BJ (cell line): ENCODE data around the gene PCYT1B. TPM values are rescaled to one million over a fixed set of nuclear protein-coding genes. Genes with fewer than 3 reads are reported as not detected.

ENCODE experiments used
- CTCF ChIA-PET: fragments of 350-600 bp; formaldehyde crosslinking; extraction: SDS; loops from one replicate; lab custom pipeline; 2021; ENCODE audit warnings: antibody characterized with exemption, inconsistent platforms; lab: Yijun Ruan, JAX
- POLR2A ChIA-PET: fragments of 300-600 bp; sonication (Branson Sonifier 250); formaldehyde crosslinking; extraction: SDS; loops from one replicate; lab custom pipeline; 2021; ENCODE audit warnings: antibody characterized with exemption; lab: Charles Lee
- DNase-seq: peaks from one replicate; pipeline ENCODE4 v3.0.0-alpha.2; 2011; ENCODE audit warnings: low read depth
- H3K27me3 ChIP-seq: 2 replicates; pipeline ENCODE4 v1.6.0; 2011; ENCODE audit warnings: low read length; ENCODE audit not compliant: control insufficient read depth, insufficient read depth
- H3K36me3 ChIP-seq: 2 replicates; pipeline ENCODE4 v1.5.1; 2011; ENCODE audit warnings: low read length; ENCODE audit not compliant: control insufficient read depth, insufficient read depth
- H3K4me3 ChIP-seq: 2 replicates; pipeline ENCODE4 v1.5.1; 2011; ENCODE audit warnings: low read depth, mild to moderate bottlenecking, control low read depth, low read length
- CTCF ChIP-seq: IDR thresholded peaks from 2 replicates; pipeline ENCODE4 v1.5.1; 2011; ENCODE audit warnings: low read depth, mild to moderate bottlenecking, control low read depth, inconsistent platforms, low read length, moderate library complexity; ENCODE audit not compliant: insufficient read depth
- polyA plus RNA-seq: library from polyadenylated mRNA; depleted of rRNA; stranded (reverse); fragments of >200 nt; gene quantifications from 2 replicates; pipeline ENCODE4 v1.2.3, GENCODE V29; 2011

PCYT1B gene
- polyA plus RNA-seq, 1 experiment: not detected

DNA sequence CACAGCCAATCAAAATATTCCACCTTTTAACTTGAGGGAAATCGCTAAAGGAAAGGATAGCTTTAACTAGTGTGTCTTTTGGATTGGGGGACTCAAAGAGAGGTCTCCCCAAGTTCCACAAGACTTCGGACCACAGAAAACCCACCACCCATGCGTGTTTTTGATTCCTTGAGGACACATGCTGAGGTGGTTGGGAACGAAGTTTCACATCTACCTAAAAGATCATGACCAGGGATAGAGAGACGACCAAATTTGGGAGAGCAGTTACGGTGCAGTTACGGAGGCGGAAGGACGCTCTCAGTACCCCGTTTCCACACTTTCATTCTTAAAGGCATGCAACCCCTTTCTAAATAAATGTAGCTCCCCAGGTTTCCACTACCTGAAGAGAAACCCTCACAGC lies 1.1 kb downstream of the PCYT1B start:
- H3K4me3 ChIP-seq: no peak overlapping the region

GRCh38 chrX:24643116-24643515 lies 4.0 kb downstream of the PCYT1B start:
- POLR2A ChIA-PET: no interaction called here
- no peak for DNase-seq
- no peaks in the 10 kb centered on the region for H3K36me3 ChIP-seq
- CTCF ChIA-PET: no interaction called here
- H3K4me3 ChIP-seq: no peak overlapping the region
- no peak for TF ChIP-seq CTCF
- peaks cover 1% of the 10 kb centered on the region; the same call in 1 of the 2 replicates for H3K27me3 ChIP-seq

More for the DNA sequence above, 1.1 kb downstream of the PCYT1B start:
- no peak for DNase-seq
- Histone ChIP-seq H3K36me3 (no peaks in the 10 kb centered on the region), H3K27me3 (peaks cover 1% of the 10 kb centered on the region; the same call in 1 of the 2 replicates)
- no peak for TF ChIP-seq CTCF
- ChIA-PET CTCF (no interaction called here), POLR2A (no interaction called here)

GRCh38 chrX:24629701-24630100 lies 17.4 kb downstream of the PCYT1B start:
- no peak for TF ChIP-seq CTCF
- DNase-seq: no peak
- ChIA-PET POLR2A (no interaction called here), CTCF (no interaction called here)
- Histone ChIP-seq H3K27me3 (no peaks in the 10 kb centered on the region), H3K4me3 (no peak overlapping the region), H3K36me3 (no peaks in the 10 kb centered on the region)

DNA sequence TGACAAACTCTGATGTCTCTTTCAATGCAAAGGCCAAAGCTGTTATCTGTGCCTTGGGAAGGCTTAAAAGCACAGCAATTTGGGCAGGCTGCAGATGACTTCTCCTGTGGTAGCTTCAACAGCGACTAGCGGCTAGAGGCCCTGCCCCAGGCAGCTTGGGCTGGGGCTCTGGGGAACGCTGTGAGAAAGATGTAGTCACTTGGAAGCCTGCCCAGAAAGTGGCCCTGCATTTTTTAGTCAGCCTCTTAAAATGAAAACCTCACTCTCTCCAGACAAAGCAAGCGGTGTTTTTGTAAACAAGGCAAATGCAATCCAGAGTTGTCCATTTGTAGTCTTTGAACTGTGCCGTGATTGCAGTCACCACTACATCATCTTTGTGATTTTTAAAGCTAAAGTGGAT lies 27.5 kb downstream of the PCYT1B start:
- H3K4me3 ChIP-seq: no peak overlapping the region
- TF ChIP-seq CTCF: no peak
- no peaks in the 10 kb centered on the region for H3K27me3 ChIP-seq
- ChIA-PET POLR2A (no interaction called here), CTCF (no interaction called here)
- DNase-seq: peak; percentile 9
- no peaks in the 10 kb centered on the region for H3K36me3 ChIP-seq

DNA sequence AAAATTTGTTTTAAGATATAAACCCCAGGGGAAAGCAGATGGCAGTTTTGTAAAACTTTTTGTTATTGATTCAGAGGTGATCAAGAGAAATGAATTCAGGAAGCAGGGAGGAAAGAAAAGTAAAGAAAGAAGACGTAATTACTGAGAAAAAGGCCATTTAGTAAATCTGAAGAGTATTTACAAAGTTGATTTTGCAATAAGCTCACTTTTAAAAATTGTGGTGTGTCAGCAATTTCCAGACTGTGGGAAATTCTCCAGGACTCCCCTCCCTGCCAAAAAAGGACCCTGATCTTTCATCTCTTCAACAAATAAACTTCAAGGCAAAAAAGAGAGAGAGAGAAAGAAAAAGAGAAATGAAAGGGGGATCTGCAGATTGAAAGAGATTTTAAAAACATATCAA lies 36.6 kb downstream of the PCYT1B start:
- no peak for TF ChIP-seq CTCF
- Histone ChIP-seq H3K4me3 (no peak overlapping the region), H3K27me3 (no peaks in the 10 kb centered on the region), H3K36me3 (no peaks in the 10 kb centered on the region)
- DNase-seq: no peak
- POLR2A ChIA-PET: no interaction called here
- CTCF ChIA-PET: interaction anchor here (1.1 kb wide), 1 partner anchor 13 kb away, joined by 3 read pairs; no protein-coding TSS in a partner anchor
